NK-92 (cell line): ENCODE data around the gene CNPY3.

Source experiments
- DNase-seq: peaks from one replicate; lab custom pipeline; 2025; ENCODE audit not compliant: unreplicated experiment; lab: John Stamatoyannopoulos, UW

CNPY3 gene

DNA sequence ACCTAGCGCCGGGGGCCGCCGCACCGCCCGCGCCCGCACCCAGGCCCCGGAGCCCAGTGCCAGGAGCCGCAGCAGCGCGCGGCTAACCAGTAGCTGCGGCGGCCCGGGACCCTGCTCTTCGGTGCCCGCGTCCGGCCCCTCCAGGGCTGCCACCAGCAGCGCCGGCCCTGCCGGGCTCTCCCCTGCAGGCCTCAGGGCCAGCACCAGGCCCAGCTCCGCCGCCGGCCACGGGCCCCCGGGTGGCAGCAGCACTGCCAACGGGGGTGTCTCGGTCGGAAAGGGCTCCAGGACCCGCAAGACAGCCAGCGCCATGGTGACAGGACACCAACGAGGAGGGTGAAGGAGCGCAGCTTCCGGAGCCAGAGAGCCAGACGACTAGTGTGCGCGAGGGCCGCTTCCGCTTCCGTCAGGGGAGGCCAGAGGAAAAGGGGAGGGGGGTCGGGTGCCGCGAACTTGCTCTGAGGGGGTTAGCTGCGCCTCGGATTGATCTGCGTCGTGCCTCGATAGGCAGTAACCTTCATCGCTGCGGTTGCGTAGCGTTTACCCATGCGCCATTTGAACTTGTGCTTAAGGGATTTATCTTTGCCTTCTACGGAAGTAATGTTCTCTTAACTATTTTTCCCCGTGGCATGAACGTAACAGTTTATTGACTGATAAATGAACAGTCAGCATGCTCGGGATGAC, 49.7 kb downstream of the CNPY3 start, which contains the start of gene PEX6:
PEX6 (minus strand) TSS at position 343 of the 684 bp plus-strand sequence; CDS start at position 312, 31 bp downstream.
- DNase-seq = peak; percentile 61

DNA sequence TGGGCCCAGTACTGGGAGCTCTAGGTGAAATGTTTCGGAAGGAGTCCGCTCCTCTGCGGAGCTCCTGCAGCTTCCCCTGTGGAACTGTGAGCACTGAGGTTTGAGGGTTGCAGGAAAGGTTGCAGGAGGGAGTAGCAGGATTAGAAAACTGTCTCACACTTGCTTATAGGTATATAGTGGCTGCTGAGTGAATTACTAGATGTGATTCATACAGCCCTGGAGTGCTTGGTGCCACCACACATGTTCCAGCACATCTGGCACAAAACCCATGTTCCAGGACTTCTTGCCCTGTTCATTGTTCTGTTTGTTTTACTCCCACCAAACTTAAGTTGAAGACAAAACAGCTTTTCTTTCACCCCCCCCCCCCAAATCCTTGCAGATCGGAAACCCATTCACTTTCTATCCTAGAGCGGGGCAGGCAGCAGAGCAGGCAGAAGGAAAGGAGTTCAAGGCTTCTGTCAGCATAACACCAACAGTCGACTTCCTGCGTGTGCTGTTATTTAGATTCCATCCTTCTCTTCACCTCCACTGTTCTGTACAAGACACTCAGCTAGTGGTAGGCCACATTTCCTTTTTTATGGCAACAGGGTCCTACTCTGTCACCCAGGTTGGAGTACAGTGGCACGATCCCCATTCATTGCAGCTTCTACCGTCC, 50.4 kb downstream of the CNPY3 start:
- DNase-seq = no peak

DNA sequence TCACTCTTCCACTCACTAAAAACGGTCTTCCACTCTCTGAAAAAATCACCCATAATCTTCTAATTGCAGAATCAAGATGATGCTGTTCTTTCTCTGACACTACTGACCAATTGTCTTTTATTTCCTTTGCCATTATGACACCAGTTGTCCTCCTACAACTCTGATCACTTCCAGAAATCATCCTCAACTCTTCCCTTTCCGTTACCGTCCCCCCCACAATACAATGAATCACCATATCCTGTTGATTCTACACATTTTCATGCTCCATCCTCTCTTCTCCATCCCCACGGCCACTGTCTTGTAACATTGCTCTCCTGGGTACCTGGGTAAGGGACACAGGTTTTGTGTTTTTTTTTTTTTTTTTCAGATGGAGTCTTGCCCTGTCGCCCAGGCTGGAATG, 52.6 kb downstream of the CNPY3 start:
- no peak for DNase-seq

DNA sequence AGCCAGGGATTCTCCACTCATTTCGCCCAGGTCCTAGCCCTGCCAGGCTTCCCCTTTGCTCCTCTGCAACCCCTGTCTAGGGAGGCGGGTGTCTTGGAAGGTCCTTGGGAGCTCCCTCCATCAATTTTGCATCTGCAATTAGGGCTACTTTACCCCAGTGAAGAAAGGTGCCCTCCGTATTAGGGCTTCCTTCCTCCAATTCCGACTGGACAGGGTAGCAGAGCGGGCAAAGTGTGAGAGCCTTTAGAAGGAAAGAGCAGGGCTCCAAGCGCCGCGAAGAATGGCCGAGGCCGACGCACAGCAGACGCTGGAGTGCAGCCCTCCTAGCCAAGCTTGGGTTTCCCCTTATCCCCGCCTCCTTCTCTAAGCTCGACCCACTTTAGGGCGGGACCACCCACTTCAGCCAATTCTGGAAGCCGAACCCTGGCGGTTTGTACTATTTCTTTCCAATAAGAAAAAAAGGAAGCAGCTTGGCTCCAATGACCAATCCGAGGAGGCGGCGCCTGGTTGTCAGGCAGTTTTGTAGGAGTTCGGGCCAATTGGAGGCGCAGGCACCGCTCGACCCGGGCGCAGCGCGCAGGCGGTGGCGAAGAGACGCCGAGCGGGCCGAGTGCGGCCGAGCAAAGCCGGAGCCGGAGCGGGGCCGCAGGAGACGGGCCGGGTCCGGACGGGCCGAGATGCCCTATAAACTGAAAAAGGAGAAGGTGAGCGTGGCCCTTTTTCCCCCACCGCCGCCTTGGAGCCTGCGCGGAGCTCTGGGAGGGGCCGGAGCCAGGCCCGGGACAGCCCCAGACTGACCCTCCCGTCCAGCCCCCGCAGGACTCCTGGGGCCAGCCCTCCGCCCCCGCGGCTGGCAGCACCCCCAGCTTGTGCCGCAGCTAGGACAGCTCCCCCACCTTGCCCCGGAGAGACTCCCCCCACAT, 55.0 kb downstream of the CNPY3 start, which contains the start of gene PPP2R5D:
PPP2R5D (plus strand) TSS at position 570 of the 923 bp plus-strand sequence; CDS start at position 678, 108 bp downstream.
- peak; percentile 79 for DNase-seq

DNA sequence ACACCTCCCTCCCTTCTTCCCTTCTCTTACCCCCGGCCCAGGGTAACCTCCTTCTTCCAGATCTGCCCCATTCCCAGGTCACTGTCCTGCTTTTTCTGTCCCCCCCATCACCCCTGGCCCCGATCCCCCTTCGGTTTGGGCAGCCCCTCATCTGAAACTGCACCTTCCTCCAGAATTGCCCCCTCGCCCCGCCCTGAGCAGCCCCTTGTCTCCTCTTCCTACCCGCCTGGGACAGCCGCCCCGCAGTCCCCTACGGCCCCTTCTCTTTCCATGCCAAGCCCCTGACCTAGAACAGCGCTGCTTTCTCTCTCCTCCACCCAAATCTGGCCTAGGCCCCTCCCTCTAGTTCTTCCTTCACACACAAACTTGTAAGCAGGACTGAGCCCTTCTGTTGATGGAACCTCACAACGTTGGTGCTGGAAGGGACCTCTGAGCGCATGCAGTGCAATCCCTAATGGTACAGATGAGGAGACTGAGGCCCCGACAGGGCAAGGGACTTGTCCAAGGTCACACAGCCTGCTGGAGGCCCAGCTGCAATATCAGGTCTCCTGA, 55.7 kb downstream of the CNPY3 start:
- no peak for DNase-seq

DNA sequence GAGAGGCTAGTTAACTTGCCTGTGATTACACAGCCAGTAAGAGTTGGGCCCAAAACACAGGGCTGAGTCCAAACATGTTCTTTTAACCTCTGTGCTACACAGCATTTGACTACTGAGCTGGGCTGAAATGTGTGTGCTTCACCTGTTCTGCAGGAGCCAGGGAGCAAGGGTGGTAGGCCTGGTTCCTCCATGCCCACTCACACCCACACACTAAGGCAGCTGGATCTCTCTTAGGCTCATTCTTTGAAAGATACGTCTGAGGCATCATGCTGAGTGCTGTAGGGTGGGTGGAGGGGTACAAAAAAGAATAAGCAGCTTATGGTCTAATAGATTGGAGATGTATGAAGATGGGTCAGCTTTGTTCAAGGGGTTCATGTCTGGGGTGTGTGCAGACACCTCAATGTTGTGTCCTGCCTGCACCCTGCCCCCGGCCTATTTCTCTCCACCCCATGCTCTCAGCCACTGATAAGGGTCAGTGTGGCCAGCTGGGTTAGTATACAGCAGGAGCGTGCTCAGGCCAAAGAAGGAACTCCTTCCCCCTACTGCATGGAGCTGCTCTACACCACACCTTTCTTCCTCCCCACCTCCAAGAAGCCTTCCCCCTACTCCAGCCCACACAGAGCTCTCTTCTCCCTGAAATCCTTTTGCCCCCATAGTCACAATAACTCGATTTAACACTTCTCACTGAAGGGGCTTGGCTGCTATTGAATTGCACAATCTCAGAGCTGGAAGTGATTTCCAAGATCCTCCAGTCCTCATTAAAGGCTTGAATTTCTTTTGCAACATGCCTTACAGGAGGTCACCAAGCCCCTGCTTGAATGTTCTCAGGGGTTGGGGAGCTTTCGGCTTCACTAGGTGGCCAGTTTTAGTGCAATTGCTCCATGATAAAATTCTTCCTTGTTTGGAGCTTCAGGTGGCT, 58.5 kb downstream of the CNPY3 start:
- no peak for DNase-seq

DNA sequence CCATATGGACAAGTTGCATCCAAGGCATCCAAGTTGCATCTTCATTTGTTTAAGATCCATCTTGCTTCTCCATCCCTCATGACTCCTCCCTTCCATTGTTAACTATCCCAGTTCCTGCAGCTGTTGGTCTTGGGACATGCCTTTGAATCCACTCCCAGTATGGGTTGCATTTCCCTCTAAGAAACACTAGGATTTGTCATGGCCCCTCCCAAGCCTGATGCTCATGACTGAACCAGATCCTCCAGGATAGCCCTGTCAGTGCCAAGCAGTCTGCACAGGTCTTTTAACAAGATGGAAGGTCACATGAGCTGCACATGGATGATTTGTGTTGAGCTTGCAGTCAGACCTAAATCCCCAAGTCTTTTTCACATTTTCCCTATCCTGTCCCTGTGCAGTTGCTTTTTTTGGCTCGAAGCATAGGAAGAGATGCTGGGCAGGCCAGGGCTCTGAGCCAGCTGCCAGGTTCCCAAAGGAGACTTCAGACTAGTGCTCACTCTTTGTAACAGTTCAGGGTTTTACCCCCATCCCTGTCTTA, 59.3 kb downstream of the CNPY3 start:
- no peak for DNase-seq
